Activated CD8-positive, alpha-beta T cell treated with anti-CD3 and anti-CD28 coated beads, Interleukin-2, amount 10 ng/mL, durations not matched to agents 7 days and 5 days (primary cell): ENCODE results near the gene IGFBPL1. TPM values are rescaled to one million over a fixed set of nuclear protein-coding genes. Genes with fewer than 3 reads are reported as not detected.
A peak's percentile ranks its signal among the peaks of the same experiment; 100 is the strongest.

Experiments used
- ATAC-seq: fragments of 150-1000 bp; cut with Tn5 transposase; one replicate; pipeline ENCODE4 v1.10.0; 2021; ENCODE audit warnings: moderate library complexity
- CTCF ChIA-PET: fragments of 350-600 bp; sonication (Branson Sonifier 250); formaldehyde crosslinking; loops from one replicate; lab custom pipeline; 2021; ENCODE audit warnings: antibody characterized with exemption; lab: Charles Lee
- POLR2A ChIA-PET: fragments of 350-600 bp; sonication (Branson Sonifier 250); formaldehyde crosslinking; loops from one replicate; lab custom pipeline; 2021; ENCODE audit warnings: antibody characterized with exemption; lab: Charles Lee
- DNase-seq: peaks from one replicate; pipeline ENCODE4 v3.0.0-alpha.2; 2020
- H3K27ac Mint-ChIP-seq: one replicate; pipeline ENCODE4 v1.8.0; 2021; ENCODE audit warnings: mild to moderate bottlenecking, mixed read lengths
- H3K27me3 Mint-ChIP-seq: one replicate; pipeline ENCODE4 v1.8.0; 2021; ENCODE audit warnings: low read depth, mixed read lengths
- H3K36me3 Mint-ChIP-seq: one replicate; pipeline ENCODE4 v1.8.0; 2021; ENCODE audit warnings: low read depth, mixed read lengths
- H3K4me1 Mint-ChIP-seq: one replicate; pipeline ENCODE4 v1.8.0; 2021; ENCODE audit warnings: low read depth, mixed read lengths
- H3K4me3 Mint-ChIP-seq: one replicate; pipeline ENCODE4 v1.8.0; 2021; ENCODE audit warnings: mild to moderate bottlenecking, mixed read lengths
- H3K9me3 Mint-ChIP-seq: one replicate; pipeline ENCODE4 v1.8.0; 2022; ENCODE audit warnings: mixed read lengths; ENCODE audit not compliant: insufficient read depth
- total RNA-seq, 2 experiments: library from RNA; stranded (reverse); gene quantifications; one replicate each; pipeline ENCODE4 v1.2.3, GENCODE V29; 2021

Gene IGFBPL1
- total RNA-seq, 2 experiments from 2014 or later, result not detected

- no peak for ATAC-seq
- H3K36me3 Mint-ChIP-seq, result peaks cover 32% of the 10 kb centered on the region
- peak; percentile 25 for DNase-seq
- H3K27me3 Mint-ChIP-seq, result peaks cover 14% of the 10 kb centered on the region
- no peaks in the 10 kb centered on the region for H3K9me3 Mint-ChIP-seq
- POLR2A ChIA-PET, result interaction anchor here (0.7 kb wide), 1 partner anchor 482 kb away, joined by 4 read pairs; no protein-coding TSS in a partner anchor
- peaks cover 16% of the 10 kb centered on the region for H3K4me1 Mint-ChIP-seq
- H3K4me3 Mint-ChIP-seq, result peak overlapping the region; percentile 93
- H3K27ac Mint-ChIP-seq, result peak overlapping the region; percentile 86
- CTCF ChIA-PET, result interaction anchor here (0.7 to 1.5 kb wide), 3 partner anchors 24 to 480 kb away, joined by 3 to 7 read pairs (median 4); no protein-coding TSS in a partner anchor
Observed at GRCh38 chr9:38393128-38393796, 31.0 kb downstream of the IGFBPL1 start.

DNA sequence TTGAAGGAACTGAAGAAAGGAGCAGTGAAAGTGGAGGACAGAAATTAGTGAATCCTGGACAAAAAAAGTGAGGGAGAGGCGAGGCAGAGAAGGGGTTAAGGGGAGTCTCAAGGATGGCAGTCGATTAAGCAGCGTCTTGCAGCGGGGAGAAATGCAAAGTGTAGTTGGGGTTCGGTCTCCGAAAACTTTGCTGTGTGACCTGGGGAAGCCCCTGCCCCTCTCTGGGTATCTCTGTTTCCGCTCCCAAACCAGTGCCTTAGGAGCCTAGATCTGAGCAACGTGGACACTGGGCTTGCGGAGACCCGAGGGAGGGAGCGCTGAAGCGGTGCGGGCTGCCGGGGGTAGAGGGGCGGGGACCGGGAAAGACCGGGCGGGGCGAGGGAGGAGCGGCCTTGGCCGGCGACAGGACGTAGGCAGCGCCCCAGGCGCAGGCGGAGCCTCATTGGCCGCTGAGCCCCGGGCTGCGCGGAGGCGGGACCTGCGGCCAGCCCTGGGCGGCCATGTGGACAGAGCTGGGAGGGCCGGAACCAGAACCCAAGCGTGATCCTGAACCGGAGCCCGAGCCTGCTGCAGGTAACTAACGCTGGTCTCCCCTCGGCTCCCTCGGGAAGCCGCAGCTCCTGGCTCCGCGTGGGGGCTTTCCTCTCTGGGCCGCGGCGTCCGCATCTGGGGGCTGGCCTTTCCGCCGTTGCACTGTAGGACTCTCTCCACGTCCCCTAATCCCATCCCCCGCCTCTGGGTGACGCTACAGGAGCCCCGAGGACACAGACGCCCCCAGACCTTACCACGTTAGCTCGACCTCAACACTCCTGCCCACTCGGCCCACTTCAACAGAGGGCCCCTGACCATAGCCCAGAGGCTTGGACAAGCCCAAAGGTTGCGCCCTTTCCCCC is 31.8 kb downstream of the IGFBPL1 start, which contains the start of gene ALDH1B1:
ALDH1B1 (plus strand) TSS at position 468 of the 893 bp plus-strand sequence. CDS start 3,047 bp downstream, outside the sequence.
- Mint-ChIP-seq H3K36me3 (peaks cover 27% of the 10 kb centered on the region), H3K27me3 (peaks cover 14% of the 10 kb centered on the region), H3K27ac (peak within 1 kb of the TSS; percentile 86), H3K4me1 (peaks cover 16% of the 10 kb centered on the region), H3K9me3 (no peaks in the 10 kb centered on the region), H3K4me3 (peak within 1 kb of the TSS; percentile 93)
- ChIA-PET POLR2A (no interaction called here), CTCF (interaction anchor here (0.7 to 1.5 kb wide), 4 partner anchors 9 to 479 kb away, joined by 3 to 7 read pairs (median 4); no protein-coding TSS in a partner anchor)
- DNase-seq (peak; percentile 74), ATAC-seq (peak; percentile 99)

DNA sequence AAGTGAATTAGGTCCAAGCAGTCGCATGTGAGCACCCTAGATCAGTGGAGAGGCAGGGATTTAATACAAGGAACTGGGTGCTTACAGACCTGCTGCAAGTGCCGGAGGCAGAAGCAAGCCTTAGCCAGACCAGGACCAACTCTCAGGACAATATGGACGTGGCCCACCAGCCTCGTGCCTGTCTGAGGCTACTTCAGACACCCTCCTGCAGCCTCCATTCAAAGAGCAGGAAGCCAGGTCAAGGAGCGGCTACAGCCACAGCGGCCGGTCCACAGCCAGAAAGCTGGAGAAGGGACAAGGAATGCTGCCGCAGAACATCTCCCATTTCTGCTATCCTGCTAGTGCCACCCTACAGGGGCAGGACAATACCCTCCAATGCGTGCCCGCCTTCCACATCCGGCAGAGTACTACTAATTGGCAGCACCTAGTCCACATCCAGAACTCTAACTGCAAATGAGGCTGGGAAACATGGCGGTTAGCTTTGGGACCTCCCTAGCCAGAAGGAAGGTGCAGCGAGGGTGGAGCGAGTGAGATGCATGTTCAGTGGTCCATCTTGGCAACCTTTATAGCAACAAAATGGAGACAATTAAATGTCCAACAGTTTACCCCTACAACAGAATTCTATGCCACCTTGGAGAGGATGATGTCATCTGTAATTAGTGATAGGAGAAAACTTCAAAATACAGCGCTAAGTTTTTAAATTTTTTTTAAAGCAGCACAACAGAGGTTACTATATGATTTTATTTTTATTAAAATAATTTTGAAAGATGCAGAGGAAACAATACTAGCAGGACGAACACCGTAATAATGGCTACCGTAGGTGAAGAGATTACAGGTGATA is 32.8 kb downstream of the IGFBPL1 start:
- Mint-ChIP-seq H3K27me3 (peaks cover 14% of the 10 kb centered on the region), H3K36me3 (peaks cover 19% of the 10 kb centered on the region), H3K4me1 (peaks cover 16% of the 10 kb centered on the region), H3K27ac (no peak overlapping the region), H3K9me3 (no peaks in the 10 kb centered on the region), H3K4me3 (peak overlapping the region; percentile 93)
- POLR2A ChIA-PET, result interaction anchor here (0.6 kb wide), 1 partner anchor 619 kb away, joined by 3 read pairs; no protein-coding TSS in a partner anchor
- ATAC-seq, result no peak
- CTCF ChIA-PET, result no interaction called here
- DNase-seq, result no peak

- H3K4me1 Mint-ChIP-seq, result peaks cover 16% of the 10 kb centered on the region
- CTCF ChIA-PET, result no interaction called here
- H3K27me3 Mint-ChIP-seq, result peaks cover 14% of the 10 kb centered on the region
Observed at GRCh38 chr9:38390851-38391250, 33.4 kb downstream of the IGFBPL1 start.

DNA sequence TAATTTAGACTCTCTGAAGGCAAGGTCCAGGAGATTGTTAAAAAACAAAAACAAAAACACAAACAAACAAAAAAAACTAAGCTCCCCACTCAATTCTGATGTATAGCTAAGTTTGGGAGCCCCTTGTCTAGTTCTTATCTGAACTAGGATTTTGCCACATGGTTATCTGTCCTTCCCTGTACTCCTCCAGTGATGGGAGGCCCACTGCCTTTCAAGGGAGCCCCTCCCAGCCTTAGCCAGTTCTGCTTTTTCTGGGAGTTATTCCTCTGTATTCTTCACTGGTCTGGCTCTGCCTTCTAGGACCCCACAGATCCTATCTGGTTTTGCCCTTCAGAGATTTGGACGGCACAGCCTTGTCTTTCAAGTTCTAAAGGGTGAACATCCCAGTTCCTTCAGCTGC is 33.8 kb downstream of the IGFBPL1 start:
- H3K27ac Mint-ChIP-seq, result no peak overlapping the region
- peaks cover 8% of the 10 kb centered on the region for H3K36me3 Mint-ChIP-seq
- peaks cover 16% of the 10 kb centered on the region for H3K4me1 Mint-ChIP-seq
- ATAC-seq (no peak), DNase-seq (no peak)
- CTCF ChIA-PET, result no interaction called here
- H3K4me3 Mint-ChIP-seq, result no peak overlapping the region
- H3K27me3 Mint-ChIP-seq, result peaks cover 16% of the 10 kb centered on the region
- H3K9me3 Mint-ChIP-seq, result no peaks in the 10 kb centered on the region
- POLR2A ChIA-PET, result no interaction called here

More at GRCh38 chr9:38390851-38391250, 33.4 kb downstream of the IGFBPL1 start:
- Mint-ChIP-seq H3K36me3 (peaks cover 12% of the 10 kb centered on the region), H3K27ac (no peak overlapping the region), H3K4me3 (no peak overlapping the region), H3K9me3 (no peaks in the 10 kb centered on the region)
- no peak for ATAC-seq
- POLR2A ChIA-PET, result interaction anchor here (0.6 kb wide), 1 partner anchor 618 kb away, joined by 3 read pairs; no protein-coding TSS in a partner anchor
- no peak for DNase-seq

DNA sequence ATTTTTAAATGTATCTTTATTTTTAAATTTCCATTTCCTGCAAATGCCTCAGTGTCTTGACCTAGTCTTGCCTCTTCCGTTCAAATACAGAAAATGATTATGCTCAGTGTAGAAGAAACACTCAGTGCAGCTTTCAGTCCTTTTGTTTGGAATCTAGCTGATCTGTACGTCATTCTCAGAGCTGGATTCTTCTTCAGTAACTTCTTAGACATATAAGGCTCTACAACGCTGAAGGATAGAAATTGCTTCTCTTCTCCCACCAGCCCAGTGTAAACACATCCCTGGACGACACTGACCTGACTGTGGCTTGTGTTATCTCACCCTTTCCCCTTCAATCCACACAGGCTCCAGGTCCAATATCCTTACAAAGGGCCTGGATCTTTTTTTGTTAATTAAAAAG is 34.9 kb downstream of the IGFBPL1 start:
- H3K4me3 Mint-ChIP-seq, result no peak overlapping the region
- no peak for DNase-seq
- H3K27me3 Mint-ChIP-seq, result peaks cover 21% of the 10 kb centered on the region
- peaks cover 14% of the 10 kb centered on the region for H3K4me1 Mint-ChIP-seq
- no peaks in the 10 kb centered on the region for H3K36me3 Mint-ChIP-seq
- ChIA-PET POLR2A (no interaction called here), CTCF (no interaction called here)
- ATAC-seq, result no peak
- H3K9me3 Mint-ChIP-seq, result peaks cover 6% of the 10 kb centered on the region
- H3K27ac Mint-ChIP-seq, result no peak overlapping the region

DNA sequence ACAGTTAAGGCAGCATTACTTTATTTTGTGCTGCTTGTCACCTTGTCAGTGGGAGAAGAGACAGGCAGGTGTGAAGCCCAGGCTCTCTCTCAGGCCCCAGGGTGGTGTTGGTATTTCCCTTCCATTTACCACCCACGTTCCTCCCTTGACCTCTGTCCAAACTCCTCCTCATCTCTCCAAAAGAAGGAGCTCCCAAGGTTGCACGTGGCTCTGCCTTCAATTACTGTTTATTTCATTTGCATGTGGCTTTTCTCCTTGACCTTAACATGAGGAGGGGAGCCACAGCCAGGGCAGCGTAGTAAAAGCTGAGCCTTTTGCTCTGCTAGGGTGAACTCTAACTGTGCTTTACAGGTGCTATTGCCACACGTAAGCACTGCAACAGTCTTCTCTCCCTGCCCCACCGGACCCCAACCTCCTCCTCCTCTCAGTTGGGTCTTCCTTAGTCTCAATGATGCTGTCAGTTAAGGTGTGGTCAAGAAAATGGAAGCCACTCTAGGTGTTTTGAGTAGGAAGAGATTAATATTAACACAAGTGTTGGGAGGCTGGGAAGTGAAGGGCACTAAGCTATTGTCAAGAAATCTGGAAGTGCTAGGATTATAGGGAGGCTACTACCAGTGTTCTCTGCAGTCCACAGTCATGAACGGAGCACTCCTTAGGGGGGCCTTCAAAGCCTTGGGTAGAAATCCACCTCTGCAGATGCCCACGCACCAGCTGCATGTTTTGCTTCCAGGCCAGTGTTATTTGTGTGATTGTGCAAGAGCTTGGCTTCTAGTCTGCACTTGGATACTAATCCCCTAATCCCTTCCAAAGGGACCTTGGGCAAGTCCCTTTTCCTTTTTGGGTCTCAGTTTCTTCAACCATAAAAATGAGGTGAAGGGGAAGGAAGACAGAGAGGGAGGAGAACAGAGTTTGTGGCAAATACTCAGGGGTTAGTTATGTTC is 35.7 kb downstream of the IGFBPL1 start:
- H3K27ac Mint-ChIP-seq, result no peak overlapping the region
- ATAC-seq (no peak), DNase-seq (no peak)
- POLR2A ChIA-PET, result no interaction called here
- CTCF ChIA-PET, result no interaction called here
- peaks cover 10% of the 10 kb centered on the region for H3K4me1 Mint-ChIP-seq
- no peak overlapping the region for H3K4me3 Mint-ChIP-seq
- no peaks in the 10 kb centered on the region for H3K36me3 Mint-ChIP-seq
- peaks cover 6% of the 10 kb centered on the region for H3K9me3 Mint-ChIP-seq
- H3K27me3 Mint-ChIP-seq, result peaks cover 21% of the 10 kb centered on the region

- DNase-seq (no peak), ATAC-seq (no peak)
- Mint-ChIP-seq H3K9me3 (peaks cover 6% of the 10 kb centered on the region), H3K36me3 (no peaks in the 10 kb centered on the region), H3K27me3 (peaks cover 21% of the 10 kb centered on the region), H3K4me3 (no peak overlapping the region), H3K4me1 (peaks cover 5% of the 10 kb centered on the region), H3K27ac (no peak overlapping the region)
- CTCF ChIA-PET, result no interaction called here
- POLR2A ChIA-PET, result no interaction called here
Observed at GRCh38 chr9:38387751-38388150, 36.5 kb downstream of the IGFBPL1 start.

DNA sequence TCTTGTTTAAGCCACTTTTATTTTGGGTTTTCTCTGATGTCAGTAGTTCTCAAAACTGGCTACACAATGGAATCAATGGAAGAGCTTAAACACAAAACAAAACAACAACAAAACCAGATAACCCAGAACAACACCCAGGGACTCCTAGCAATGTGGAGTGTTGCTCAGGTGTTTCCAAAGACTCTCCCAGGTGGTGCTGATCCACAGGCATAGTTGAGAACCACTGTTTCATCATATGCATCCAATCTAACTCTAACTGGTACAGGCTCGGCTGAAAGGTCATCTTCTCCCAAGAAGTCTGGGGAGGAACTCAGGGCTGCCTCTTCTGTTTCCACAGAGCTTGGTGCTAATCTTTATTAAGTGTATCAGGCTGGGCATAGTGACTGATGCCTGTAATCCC is 37.2 kb downstream of the IGFBPL1 start:
- POLR2A ChIA-PET, result no interaction called here
- peaks cover 2% of the 10 kb centered on the region for H3K4me1 Mint-ChIP-seq
- ATAC-seq (no peak), DNase-seq (no peak)
- no peak overlapping the region for H3K4me3 Mint-ChIP-seq
- CTCF ChIA-PET, result interaction anchor here (0.6 kb wide), 1 partner anchor 48 kb away, joined by 3 read pairs; no protein-coding TSS in a partner anchor
- peaks cover 6% of the 10 kb centered on the region for H3K9me3 Mint-ChIP-seq
- H3K27ac Mint-ChIP-seq, result no peak overlapping the region
- peaks cover 21% of the 10 kb centered on the region for H3K27me3 Mint-ChIP-seq
- no peaks in the 10 kb centered on the region for H3K36me3 Mint-ChIP-seq

DNA sequence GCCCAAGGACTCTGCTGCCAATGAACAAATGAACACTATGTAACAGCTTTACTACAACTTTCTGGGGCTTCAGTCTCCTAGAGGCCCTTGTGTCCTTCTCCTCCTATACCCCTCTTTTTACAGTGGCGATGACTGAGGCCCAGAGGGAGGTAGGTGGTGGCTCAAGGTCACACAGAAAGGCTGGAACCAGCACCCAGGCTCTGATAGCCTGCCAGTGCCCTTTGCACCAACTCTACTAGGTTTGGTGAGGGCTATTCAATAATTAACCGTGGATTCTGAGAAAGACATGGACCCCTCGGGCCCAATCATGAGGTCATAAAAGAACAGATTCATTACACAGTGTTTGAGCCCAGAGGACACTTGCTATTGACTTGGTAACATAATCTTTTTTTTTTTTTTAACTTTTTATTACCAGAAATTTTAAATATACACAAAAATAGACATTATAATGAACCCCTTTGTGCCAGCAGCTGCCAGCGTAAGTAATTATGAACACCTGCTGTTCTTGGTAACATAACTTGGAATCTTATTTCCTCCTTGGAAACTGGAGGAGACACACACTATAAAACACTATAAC is 37.8 kb downstream of the IGFBPL1 start:
- H3K9me3 Mint-ChIP-seq, result peaks cover 6% of the 10 kb centered on the region
- POLR2A ChIA-PET, result no interaction called here
- DNase-seq, result no peak
- H3K27me3 Mint-ChIP-seq, result peaks cover 21% of the 10 kb centered on the region
- H3K4me1 Mint-ChIP-seq, result no peaks in the 10 kb centered on the region
- no peak for ATAC-seq
- H3K4me3 Mint-ChIP-seq, result no peak overlapping the region
- H3K36me3 Mint-ChIP-seq, result no peaks in the 10 kb centered on the region
- CTCF ChIA-PET, result interaction anchor here (0.6 kb wide), 1 partner anchor 47 kb away, joined by 3 read pairs; no protein-coding TSS in a partner anchor
- H3K27ac Mint-ChIP-seq, result no peak overlapping the region
